Stimulated activated CD8-positive, alpha-beta memory T cell treated with anti-CD3 and anti-CD28 coated beads, Interleukin-4, amount 100 ng/mL, for 4 hours (primary cell): Measurements from ENCODE around the gene DQX1.
A peak's percentile ranks its signal among the peaks of the same experiment; 100 is the strongest.

Experiments
- DNase-seq, 2 donors: peaks; one replicate each; pipeline ENCODE4 v3.0.0-alpha.2; 2020; ENCODE audit warnings: low read depth in 2 of 2, low spot score in 1 of 2

The DQX1 gene

DNA sequence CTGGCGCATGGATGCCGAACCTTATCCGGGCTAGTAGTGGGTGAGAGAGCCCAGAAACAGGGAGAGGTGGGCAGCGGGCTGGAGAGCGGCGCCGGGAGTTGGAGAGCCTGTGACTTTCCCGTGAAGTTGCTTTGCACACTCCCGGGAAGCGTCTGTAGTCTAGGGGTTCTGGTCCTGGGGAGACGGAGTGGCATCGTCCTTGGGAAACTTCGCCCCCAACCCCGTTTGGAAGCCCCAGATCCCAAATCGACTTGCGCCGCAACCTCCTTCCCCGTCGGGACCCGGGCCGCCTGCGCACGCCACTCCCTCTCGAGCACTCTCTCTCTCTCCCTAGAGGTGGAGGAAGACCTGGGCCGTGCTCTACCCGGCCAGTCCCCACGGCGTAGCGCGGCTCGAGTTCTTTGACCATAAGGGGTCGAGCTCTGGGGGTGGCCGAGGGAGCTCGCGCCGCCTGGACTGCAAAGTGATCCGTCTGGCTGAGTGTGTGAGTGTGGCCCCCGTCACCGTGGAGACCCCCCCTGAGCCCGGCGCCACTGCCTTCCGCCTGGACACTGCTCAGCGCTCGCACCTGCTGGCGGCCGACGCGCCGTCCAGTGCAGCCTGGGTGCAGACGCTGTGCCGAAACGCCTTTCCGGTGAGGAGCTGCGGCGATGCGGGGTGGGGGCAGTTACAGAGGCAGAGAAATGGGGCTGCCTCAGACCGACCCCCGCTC, 28.9 kb upstream of the DQX1 start:
- no peak for DNase-seq

DNA sequence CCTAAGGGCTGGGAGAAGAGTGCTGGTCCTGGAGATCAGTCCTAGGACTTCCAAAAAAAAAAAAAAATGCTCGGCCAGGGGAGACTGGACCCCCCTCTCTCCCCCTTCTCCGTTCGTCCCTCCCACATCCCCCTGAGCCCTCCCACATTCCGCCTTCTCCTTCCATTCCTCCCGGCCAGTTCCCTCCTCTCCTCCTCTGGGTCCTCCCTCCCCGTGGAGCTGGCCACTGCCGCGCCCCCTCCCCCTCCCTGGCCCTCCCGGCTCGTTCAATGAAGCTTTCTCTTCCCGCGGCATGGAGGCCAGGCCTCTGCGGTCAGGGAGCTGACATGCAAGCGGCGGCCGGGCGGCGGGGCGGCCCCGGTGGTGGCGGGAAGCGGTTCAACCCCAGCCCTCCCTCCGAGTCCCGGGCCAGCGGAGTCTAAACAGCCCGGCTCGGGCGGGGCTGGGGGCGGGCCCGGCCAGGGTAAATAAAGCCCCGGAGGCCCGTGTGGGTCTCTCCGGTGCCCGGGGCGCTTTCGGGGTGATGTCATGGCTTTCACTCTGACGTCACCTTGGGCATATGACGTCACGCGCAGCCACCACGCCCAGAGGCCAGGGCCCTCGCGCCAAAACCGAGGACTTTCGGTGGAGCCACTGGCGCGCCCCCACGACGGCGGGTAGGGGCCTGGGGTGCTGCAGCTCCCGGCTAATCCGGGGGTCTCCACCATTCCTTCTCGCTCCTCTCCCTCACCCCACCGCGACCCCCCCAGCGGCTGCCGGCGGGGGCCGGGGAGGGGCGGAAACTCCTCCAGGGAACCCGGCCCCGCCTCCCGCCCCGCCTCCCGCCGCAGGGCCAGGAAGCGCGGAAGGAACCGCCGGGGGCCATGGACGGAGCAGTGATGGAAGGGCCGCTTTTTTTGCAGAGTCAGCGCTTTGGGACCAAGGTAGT, 28.1 kb upstream of the DQX1 start, which contains the start of the genes DOK1 and LOXL3:
Gene DOK1 (plus strand): TSS at position 829 of the 928 bp plus-strand sequence. CDS start 35 bp downstream, at position 864.
Gene LOXL3 (minus strand): TSS at position 51 of the 928 bp plus-strand sequence. CDS start 1,308 bp downstream, outside the sequence.
- DNase-seq, result peak; percentile 56 to 58

DNA sequence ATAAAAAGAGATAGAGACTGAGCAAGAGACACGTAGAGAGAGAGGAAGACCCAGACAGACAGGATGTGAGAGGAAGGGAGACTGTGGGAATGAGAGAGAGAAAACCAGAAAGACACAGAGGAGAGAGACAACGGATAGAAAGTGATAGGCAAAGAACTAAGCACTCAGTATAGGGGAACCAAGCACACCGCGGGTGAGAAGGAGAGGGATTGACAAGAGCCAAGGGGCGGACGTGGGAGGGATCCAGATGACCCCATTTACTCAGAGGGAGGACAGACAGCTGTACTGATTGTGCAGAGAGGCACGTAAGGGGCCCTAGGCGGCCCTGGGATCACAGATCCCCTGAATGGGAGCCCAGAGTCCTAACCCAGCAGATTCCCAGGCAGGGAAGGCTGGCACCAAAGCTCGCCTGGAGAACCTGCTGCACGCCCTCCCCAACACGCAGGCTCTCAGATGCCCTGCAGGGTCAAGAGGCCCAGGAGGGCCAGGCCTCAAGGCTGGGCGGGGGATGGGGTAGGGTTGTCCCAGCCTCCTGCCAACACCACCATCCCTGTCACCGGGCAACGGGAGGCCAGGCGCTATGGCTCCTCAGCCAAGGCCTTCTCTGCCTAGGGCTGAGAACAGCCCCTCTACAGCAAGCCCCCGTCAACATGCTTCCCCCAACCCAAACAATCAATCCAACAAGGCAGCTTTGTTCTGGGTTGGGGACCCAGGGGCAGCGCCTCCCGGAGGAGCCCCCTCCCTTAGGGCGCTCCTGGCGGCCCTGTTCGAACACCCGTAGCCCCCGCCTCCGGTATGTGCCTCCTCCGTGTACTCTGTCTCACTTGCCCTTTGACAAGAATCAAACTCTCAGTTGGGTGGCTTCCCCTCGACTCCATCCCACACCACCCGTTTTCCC, 27.1 kb upstream of the DQX1 start:
- DNase-seq, result no peak

DNA sequence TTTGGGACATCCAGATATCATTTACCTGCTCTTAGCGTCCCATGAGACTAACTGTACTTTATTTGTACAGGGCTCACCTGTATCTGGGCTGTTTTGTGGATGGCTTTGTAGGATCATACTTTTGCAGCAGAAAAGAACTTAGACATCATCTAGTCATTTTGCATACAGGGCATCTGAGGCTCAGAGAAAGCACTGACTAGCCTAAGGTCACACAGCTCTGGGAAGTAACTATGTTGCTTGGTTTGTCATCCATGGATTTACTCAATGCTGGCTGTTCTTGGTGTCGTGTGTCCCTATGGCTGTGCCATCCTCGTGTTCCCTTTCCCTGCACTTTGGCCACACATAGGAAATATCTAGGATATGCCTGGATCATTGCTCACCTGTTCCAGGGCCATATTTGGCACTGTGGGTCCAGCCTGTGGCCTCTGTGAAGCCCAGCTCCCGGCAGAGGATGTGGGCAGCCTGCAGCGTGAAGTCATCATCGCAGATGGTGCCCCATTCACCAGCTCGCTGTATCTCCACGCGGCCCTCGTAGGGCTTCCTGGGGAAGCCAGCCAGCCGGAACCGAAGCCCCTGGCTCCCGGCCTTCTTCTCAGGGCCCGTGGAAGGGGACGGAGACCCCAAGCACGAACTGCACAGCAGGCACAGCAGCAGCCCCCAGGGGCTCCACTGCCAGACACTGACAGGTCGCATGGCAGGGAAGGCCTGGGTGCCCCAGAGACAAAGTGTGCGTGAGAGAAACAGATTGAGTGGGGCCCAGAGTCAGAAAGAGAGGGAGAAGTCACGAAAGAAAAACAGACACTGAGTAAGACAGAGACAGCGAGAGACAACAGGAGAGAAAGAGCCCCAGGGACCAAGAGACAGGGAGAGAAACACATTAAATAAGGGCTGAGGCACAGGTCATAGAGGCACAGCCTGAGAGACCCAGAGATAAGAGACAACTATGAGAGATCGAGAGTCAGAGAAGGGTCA, 26.2 kb upstream of the DQX1 start:
- no peak for DNase-seq

DNA sequence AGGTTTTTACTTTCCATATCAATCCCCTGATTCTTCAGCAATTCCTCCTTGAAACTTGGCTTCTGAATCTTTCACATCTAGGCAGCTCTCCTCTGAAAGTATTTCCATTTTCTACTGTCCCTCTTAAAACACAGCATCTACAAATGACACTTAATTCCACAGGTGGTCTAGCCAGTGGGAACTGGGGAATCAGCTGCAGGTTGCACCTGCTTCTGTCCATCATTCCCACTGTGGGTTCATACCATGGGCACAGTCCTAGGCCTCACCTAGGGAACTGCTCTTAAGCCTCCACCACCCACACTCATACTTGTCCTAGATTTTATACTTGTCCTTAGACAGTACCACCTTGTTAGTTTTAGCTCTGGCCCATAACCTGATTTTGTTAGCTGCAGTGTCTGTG, 25.5 kb upstream of the DQX1 start:
- no peak for DNase-seq

DNA sequence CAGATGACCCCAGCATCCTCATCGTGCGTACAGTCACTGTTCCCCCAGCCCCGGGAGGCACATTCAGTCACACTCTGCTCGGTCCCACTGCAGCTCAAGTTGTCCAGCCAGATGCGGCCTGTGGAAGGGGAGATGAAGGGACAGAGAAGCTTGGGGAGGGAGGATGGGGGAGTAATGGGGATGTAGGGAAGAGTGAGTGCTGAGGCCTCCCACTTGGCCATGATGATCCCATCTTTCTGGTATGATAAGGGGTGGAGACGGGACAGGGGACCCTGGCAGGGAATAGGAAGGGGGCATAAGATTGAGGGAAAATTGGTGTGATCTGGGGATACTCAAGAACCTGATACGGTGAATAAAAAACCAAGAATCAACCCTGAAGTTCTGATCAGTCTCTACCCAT, 24.2 kb upstream of the DQX1 start:
- DNase-seq, result no peak

DNA sequence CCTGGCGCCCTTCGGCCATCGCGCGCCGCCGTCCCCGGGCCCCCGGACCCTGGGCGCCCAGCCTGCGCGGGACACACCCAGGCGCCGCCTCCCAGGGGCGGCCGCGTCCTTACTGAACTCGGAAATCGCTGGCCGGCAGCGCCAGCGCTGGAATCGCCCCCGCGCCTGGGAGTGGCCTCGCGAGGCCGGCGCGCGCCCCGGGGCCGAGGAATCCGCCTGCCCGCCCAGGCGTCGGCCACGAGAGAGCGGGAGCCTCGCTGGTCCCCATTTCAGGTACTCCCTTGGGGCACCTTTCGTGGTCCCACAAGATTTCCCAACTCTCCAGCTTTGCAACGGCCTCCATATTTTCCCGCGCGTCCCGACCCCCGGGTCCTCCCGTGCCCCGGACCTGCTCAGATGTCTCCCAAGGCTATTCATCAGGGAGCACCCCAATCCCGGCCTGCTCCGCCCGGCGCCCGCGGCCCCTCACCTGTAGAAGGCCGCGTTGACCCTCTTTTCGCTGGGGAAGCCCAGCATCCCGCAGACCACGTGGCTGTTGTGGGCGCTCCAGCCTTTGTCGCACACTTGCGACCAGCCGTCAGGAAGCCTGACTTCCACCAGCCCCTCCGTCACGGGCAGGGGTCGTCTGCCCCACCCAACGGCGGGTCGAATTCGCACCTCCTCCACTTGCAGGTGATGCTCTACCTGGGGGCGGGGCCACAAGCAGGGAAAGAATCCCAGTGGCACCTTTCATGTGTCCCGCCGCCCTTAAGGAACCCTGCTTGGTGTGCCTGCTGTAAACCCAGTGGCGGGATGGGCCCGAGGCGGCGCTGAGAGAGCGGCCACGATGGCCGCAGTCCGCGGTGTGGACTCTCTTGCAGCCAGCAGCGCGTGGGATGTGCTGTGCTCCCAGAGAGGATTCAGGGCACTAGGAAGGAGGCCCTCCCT, 23.1 kb upstream of the DQX1 start:
- no peak for DNase-seq

DNA sequence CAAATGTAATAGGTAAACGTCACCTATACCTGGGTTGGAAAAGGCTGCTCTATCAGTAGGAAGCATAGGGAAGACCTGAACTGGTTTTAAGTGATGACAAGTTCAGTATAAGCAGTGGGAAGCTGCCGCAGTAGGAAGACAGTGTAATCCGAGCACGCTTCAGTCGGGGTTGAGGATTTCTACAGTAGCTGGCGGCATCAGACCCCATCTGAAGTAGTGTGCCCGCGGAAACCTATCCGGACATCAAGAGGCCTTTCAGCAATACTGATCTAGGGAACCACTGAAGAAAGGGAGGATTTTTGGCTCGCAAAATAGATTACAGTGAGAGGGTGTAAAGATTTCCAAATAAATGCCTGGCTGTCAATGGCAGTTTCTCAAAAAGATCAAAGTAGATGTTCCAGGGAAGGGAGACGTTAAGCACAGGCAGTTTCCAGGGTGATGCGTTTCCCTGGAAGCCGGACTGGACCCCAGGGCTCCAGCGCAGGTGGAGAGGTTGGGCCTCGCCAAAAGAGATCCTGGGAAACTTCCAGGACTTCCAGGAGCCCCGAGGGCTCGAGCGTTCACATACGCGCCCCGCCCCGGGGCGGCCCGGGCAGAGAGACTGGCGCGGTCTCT, 22.4 kb upstream of the DQX1 start:
- no peak for DNase-seq

DNA sequence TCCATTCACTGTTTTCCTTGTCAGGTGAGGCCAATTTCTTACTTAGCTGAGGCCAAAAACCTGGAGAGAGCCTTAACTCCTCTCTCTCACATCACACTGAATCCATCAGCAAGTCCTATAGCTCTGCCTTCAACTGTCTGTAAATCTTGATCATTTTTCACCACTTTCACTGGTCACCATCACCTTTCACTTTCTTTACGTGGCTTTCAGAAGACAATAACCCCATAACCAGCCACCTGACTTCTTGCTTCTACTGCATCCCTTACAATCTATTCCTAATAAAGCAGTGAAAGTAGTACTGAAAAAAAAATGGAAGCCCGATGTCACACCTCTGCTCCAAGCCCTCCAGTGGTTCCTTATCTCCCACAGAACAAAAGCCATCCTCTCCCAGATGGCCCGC, 20.0 kb upstream of the DQX1 start:
- no peak for DNase-seq

DNA sequence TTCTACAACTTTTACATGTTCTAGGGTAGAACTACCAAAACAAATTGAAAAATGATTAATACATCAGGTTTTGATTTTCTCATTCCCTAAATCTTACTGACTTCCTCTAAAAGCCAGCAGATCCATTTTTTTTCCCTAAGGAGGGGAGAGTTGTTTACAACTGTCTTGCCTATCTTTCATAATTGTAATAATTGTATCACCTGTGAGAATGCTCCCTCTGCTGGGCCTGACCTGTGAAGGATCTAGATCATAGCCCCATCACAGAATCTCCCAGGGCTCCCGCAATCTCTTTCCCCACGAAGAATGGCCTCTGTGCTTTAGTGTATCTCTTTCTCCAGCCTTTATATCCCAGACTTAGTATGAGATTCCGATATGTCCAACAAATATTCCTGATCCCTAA, 18.6 kb upstream of the DQX1 start:
- DNase-seq, result no peak

DNA sequence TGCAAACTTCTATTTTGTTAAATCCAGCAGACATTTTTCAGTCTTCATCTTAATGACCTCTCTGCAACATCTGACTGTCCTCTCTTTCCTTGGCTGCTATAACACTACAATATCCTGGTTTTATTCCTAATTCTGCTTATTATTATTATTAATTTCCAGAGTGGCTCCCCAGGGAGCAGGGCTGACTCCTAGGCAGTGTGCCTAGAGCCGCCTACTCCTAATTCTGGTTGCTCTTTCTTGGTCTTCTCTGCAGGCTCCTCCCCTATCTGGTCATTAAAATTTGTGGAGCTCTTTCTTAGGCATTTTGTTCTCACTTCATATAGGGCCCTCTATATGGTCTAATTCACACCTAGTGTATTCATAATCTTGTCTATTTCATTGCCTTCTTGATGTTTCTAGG, 16.9 kb upstream of the DQX1 start:
- no peak for DNase-seq

DNA sequence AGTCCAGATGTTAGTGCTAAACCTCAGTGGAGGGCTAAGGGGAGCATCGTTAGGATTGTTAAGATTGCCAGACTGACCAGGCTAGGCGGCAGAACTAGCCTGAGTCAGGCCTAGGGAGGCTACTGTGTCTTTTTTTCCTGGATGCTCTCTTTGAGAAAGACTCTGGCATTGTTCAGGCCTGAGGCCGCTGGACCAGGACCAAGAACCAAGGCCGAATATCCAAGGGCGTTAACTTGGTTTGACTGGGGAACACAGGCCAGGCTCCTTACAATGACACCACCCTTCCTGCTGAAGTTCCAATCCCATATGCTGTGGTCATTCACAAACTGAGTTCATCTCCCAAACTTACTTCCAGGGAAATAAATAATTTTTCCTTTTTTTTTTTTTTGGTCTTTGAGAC, 14.3 kb upstream of the DQX1 start:
- no peak for DNase-seq

DNA sequence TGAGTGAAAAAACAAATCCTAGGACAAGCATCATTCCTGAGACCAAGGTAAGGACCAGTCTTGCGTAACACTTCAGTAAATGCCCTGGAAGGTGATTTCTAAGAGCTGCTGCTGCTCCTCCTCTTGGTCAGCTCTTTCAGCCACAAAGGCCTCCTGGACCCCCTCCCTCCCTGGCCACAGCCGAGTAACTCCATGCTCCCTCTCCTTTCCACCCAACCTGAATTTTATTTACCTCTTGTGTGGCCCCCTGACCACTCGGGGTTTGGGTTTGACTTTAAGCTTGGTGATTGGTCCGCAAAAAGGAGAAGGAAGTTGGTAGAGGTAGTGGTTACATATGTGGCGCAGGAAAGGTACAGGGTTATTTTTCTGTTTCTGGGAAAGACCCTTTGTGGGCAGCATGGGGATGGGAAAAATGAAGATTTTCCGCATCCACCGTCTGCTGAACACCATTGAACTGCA, 12.9 kb upstream of the DQX1 start:
- DNase-seq, result no peak

DNA sequence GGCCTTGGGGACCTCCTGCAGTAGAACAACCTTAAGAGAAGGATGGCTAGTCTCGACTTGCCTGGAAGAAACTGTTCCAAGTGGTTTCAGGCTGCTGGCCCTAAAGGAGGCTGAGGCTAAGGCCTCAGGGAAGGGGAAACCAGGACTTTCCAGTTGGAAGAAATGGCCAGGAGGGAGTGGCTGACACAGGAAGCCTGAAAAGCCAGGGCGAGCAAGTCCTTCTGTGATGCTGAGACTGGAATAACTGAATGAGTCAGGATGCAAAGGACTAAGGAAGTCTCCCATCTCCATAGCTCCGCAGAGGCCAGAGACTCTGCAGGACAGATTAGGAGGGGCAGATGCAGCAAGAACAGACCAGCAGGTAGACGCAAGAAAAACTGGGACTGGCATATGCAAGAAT, 11.1 kb upstream of the DQX1 start:
- no peak for DNase-seq

DNA sequence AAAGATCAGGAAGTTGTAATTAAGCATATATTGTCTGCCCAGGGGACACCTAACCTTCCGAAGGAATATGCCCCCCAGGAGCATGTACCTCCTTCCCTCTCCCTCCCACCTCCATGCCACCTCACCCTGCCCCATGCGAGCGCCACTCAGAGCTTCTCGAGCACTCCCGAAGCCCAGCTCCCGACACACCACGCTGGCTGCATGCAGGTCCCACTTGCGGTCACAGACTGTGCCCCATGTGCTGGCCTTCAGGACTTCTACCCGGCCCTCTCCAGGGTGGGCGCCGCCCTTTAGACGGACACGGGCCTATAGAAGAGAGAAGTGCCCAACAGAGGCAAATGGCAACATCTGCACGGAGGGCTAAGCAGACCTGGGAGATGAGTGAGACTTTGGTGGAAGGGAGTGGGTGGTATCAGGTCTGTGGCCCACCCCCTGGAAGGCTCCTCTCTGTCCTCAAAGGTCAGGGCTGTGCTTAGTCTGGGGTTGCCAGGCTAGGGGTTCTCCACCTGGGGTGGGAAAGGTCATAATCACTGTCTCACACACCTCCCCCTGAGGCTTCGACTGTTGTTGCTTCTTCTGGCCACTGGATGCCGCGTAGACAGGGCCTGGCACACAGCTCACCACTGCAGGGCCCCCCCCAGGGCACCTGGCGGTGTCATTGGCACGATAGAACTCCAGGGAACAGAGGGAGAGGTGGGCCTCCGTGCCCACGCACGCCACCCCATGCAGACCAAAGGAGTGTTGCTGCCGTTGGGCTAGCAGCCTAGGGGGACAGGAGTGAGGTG, 10.3 kb upstream of the DQX1 start:
- no peak for DNase-seq

DNA sequence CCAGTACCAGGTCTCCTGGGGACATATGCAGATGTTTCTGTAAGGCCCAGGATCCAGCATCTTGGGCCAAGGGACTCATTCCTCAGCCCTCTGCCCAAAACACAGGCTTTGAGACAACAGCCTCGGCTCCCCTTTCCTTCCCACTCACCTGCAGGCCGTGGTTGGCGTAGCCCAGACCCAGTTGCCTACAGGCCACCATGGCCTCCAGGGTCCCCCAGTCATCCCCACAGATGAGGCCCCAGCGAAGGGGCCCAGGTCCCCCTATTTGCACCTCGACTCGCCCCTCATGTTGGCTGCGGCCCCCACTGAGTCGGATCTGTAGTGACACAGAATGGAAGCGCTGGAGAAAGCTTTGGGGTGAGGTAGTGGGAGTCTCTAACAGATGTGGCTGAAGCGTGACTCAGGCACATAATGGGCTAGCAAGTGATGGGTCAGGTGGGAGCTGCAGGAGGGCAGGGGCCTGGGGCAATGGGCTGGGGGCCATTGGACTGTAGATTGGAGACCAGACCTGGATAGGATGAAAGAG, 9.5 kb upstream of the DQX1 start:
- no peak for DNase-seq

DNA sequence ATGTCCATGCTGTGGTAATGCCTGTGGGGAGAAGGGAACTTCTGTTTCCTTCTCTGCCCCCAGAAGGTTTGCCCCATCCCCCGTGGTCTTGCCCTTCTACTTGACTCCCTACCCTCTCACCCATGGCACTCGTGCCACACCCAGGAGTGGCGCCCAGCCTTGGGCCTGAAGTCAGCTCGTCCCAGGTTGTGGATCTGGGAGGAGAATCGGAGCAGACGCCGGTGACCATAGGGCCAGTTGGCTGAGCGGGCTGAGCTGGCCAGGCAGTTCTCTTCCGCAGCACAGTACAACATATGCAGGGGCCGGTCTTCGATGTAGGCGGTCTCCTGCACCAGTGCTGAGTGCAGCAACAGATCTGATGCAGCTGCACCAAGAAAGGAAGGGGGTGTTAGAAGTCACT, 8.4 kb upstream of the DQX1 start:
- no peak for DNase-seq
